B cell (primary cell): ENCODE results near the gene PNO1.

ENCODE experiments used
- EZH2 ChIP-seq: IDR thresholded peaks from 2 replicates; pipeline ENCODE4 v1.6.1; 2012; ENCODE audit warnings: borderline replicate concordance, low read depth, mild to moderate bottlenecking, moderate library complexity, low read length; ENCODE audit not compliant: insufficient read depth, poor library complexity, severe bottlenecking
- TF ChIP-seq, protein P1 (sequence below): fragments of 200-600 bp; IDR thresholded peaks from one replicate; pipeline ENCODE4 v1.8.0; 2022; ENCODE audit warnings: antibody characterized with exemption, mild to moderate bottlenecking

DNA sequence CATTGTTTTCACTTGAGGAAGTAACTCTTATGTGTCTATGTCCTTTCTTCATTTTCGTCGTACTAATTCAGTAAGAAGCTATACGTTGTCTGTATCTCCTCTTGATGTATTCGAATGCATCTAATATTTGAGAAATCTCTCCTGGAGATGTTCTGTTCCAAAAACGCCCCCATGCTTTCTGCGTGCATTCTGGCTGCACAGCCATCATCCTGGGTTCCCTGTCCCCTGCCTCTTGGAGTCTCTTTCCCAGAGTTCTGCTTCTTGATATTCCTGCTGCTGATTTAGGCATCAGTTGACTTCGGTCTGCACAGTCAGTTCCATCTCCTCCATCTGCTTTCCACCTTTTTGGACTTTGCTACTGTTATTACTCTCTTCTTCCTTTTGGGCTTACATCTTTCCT, 13.5 kb downstream of the PNO1 start:
- TF ChIP-seq, protein P1, sequence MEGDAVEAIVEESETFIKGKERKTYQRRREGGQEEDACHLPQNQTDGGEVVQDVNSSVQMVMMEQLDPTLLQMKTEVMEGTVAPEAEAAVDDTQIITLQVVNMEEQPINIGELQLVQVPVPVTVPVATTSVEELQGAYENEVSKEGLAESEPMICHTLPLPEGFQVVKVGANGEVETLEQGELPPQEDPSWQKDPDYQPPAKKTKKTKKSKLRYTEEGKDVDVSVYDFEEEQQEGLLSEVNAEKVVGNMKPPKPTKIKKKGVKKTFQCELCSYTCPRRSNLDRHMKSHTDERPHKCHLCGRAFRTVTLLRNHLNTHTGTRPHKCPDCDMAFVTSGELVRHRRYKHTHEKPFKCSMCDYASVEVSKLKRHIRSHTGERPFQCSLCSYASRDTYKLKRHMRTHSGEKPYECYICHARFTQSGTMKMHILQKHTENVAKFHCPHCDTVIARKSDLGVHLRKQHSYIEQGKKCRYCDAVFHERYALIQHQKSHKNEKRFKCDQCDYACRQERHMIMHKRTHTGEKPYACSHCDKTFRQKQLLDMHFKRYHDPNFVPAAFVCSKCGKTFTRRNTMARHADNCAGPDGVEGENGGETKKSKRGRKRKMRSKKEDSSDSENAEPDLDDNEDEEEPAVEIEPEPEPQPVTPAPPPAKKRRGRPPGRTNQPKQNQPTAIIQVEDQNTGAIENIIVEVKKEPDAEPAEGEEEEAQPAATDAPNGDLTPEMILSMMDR, result no peak
- no peak for TF ChIP-seq EZH2
